ENCODE data around the gene SHANK3.

The SHANK3 gene

DNA sequence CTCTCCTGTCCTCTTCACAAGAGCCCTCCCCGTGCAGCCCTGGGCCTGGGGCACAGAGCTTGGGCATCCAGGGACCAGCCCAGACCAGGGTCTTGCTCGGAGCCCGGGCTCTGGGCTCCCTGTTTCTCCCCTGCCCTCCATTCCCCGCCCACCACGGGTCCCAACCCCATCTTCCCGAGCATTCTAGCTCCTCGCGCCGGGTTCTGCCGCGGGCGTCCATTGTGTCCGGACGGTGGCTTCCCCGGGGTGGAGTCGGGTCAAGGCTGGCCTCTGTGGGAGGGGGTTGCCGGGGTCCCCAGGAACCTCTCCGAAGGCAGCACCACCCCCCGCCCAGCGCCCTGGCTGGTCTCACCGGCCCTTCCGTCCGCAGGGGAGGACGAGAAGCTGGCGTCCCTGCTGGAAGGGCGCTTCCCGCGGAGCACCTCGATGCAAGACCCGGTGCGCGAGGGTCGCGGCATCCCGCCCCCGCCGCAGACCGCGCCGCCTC lies 47.2 kb downstream of the SHANK3 start:
- DNase-seq = no peak
- in situ Hi-C loops (cut with HindIII; ENCODE audit: low pct_ligation_motif_present, low pct_unique_long_range_greater_than_20kb, low sequenced_read_pairs) = no loop called here

- DNase-seq = no peak
- in situ Hi-C loops (cut with HindIII; ENCODE audit: low pct_ligation_motif_present, low pct_unique_long_range_greater_than_20kb, low sequenced_read_pairs) = no loop called here
Observed at GRCh38 chr22:50720301-50721256, 48.0 kb downstream of the SHANK3 start.

GRCh38 chr22:50721257-50721844 lies 48.7 kb downstream of the SHANK3 start:
- DNase-seq = no peak
- in situ Hi-C loops (cut with HindIII; ENCODE audit: low pct_ligation_motif_present, low pct_unique_long_range_greater_than_20kb, low sequenced_read_pairs) = no loop called here

GRCh38 chr22:50722048-50722701 lies 49.6 kb downstream of the SHANK3 start:
- DNase-seq = no peak
- in situ Hi-C loops (cut with HindIII; ENCODE audit: low pct_ligation_motif_present, low pct_unique_long_range_greater_than_20kb, low sequenced_read_pairs) = no loop called here

All from ACHN (cell line).